GM18519 (cell line): ENCODE data around the gene L1CAM.

ENCODE experiments used
- ATAC-seq: cut with Tn5 transposase; IDR thresholded peaks from one replicate; pipeline ENCODE4 v1.9.1; 2021; ENCODE audit warnings: mild to moderate bottlenecking, moderate library complexity; ENCODE audit not compliant: unreplicated experiment, low FRiP score

L1CAM gene

DNA sequence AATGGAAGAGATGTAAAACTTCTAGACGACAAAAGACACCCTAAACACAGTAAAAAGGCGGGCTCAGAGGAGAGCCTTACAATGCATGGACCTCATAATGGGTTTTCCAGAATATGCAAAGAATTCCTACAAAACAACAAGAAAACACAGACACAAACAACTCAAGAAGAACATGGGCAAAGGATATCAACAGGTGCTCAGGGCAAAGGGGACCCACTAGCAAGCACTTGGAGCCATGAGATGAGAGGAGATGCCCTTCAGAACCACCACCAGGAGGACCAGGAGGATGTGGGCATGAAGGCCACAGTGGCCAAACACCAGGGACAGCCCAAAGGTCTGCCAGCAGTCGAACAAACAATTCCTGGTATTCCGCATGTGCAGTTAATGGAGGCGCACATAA lies 72.8 kb downstream of the L1CAM start:
- no peak for ATAC-seq

DNA sequence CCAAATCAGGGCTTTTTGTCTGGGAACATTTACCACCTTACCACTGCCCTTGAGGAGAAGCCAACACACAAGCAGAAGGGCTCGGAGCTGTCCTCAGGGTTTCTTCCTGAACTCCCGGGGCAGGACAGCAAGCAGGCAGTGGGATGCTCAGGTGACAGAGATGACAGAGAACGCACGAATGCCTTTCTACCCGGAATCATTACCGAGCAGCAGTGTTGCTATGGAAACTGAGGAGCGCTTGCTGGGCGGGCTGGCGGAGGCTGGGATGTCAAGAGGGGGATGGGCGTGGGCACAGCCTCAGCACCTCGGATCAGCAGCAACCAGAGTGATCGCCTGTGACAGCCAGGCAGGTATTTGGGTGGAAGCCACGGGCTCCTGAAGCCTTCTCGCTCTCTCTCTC lies 73.8 kb downstream of the L1CAM start:
- ATAC-seq: no peak
